Measurements from ENCODE around the gene MT1A.

The MT1A gene

DNA sequence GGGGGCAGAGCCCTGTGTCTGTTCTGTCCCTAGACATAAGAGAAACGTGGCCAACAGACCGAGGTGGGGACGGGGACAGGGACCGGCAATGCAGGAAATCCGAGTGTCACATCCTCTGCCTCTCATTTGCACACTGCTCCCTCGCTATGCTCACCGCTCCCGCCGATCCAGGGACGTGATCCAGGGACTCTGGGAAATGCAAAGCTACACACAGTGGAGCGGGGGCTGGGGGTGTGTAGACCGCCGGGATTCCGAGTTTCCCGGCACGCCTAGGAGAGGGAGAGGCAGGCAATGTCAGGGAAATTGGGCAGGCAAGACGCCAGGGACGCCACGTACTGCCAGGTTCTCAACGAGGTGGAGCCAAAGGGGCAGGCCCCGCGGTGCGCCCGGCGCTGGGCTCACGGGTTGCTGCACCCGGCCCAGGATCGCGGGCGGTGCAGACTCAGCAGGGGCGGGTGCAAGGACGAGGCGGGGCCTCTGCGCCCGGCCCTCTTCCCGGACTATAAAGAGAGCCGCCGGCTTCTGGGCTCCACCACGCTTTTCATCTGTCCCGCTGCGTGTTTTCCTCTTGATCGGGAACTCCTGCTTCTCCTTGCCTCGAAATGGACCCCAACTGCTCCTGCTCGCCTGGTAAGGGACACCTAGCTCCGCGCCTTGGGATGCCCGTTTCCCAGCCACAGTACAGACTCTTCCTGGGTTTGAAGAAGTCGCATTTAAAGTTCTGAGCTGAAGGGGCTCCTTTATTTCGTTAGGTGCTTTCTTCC lies 43.7 kb downstream of the MT1A start, which contains the start of gene MT1X:
TSS of gene MT1X (plus strand) at position 532 of the 764 bp plus-strand sequence. CDS start at position 603, 71 bp downstream.
- peak; percentile 65 for DNase-seq (ENCODE audit: low read depth)

DNA sequence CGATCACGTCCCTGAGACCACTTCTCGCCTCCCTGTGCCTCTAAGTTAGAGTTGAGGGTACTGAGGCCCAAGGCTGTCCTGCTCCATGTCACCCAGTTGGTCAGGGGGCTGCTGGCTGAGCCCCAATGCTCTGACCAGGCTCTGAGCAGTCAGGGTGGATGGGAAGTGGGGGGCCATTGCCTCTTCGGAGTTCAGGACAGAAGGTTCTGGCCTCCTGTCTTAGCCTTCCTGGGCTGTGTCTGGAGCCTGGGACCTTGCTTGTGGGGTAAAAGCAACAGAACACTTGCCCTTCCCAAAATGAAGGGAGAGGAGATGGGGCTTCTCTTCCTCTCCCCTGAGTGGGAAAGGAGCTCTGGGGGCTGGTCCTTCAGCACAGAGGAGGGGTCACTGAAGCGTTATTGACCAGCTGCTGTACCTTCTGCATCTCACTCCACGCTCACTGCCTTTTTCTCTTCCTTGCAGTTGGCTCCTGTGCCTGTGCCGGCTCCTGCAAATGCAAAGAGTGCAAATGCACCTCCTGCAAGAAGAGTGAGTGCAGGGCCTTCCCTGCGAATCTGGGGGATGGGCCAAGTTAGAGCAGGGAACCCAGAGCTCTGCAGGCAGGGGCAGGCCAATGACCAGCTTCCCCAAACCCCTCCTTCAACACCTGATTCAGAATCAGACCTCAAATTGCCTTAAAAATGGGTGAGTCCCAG lies 44.4 kb downstream of the MT1A start:
- DNase-seq (ENCODE audit: low read depth): no peak

DNA sequence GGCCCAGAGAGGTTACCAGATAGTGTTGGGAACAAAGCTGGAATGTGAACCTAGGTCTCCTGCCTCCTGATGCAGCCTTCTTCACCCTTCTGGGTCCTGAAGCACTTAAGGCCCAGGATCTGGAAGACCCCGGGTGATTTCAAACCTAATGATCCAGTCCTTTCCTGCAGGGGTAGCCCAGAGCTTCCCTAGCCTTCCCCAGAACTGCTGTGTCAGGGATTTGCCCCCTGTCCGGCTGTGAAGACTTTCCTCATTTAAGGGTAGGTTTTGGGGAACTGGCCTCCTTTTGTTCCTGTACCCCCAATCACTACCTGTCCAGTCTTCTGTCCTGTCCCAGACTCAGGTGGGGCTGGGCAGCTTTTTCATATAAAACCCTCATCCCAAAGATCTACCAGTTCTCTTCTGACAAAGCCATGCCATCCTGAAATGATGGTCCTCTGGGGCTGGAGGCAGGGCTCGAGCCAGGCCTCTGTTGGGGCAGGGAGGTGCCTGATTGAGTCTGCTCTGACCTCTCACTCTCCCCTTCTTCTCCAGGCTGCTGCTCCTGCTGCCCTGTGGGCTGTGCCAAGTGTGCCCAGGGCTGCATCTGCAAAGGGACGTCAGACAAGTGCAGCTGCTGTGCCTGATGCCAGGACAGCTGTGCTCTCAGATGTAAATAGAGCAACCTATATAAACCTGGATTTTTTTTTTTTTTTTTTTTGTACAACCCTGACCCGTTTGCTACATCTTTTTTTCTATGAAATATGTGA lies 45.1 kb downstream of the MT1A start:
- no peak for DNase-seq (ENCODE audit: low read depth)

DNA sequence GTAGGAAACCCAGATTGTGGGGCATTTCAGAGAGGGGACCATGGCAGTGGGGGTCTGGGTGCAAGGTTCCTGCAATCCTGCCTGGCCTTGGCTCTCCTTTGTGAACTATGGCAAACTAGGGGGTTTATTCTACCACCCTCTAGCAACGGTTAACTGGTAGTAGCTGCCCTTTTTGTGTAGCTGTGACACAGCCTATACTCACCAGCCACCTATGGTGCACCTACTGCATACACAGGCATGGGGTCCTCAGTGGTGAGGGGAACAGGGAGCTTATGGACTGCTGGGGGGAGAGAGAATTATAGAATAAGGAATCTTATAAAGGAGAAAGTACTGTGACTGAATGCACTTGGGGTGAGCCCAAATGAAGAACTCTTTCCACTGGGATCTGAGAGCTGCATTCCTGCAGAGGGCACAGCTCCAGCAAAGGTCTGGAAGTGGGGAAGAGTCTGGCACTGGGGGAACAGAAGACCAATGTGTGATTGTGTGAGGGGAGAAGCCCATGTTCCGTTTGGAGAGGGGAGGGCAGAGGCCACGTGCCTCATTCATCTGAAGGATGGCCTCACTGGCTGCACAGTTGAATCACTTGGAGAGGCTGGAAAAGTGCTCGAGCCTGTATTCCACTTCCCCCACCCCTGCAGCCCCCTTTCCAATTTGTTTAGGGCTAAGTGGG lies 45.9 kb downstream of the MT1A start:
- no peak for DNase-seq (ENCODE audit: low read depth)

DNA sequence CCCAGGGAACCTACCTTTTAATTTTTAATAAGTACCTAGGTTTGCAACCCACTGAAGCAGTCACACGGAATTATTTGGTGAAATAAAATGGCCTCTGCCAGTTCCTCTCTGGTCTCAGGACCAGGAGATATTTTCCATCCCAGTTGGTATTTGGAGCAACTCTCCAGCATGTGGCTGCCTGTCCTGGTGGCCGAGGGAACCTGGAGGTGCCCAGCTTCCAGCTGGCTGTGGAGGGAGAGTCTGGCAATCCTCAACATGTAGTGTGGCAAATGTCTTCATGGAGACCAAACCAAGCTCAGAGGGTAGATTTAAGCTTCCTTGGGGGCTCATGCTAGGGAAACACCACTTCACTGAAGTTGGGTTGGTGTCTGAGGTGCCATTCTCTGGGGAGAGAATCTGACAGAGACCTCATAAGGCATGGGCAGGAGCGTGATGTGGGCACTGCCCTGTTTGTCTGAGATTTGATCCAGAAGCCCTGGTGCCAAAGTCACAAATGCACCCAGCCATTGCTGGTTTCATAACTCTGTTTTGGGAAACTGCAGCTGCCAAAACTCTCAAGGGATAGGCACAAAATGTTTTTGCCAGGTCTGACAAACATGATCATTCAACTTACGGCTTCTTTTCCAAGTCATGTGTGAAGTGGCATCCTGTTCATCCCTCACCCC lies 46.6 kb downstream of the MT1A start:
- DNase-seq (ENCODE audit: low read depth): no peak

DNA sequence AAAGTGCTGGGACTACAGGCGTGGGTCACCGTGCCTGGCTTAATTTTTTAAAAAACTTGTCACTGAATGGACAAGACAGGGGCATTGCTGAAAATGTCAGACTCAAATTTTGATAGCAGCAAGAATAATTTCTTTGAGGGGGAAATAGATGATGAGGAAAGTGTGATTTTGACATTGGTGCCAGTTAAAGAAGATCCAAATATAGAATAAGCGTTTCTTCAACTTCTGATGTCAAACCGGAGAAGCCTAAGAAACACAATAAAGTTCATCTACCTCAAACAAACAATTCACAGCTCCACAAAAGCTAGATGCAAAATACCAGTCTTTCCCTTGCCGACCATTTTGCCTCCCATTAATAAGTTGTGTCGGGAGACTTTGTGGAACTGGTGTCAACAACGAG lies 48.3 kb downstream of the MT1A start:
- no peak for DNase-seq (ENCODE audit: low read depth)

DNA sequence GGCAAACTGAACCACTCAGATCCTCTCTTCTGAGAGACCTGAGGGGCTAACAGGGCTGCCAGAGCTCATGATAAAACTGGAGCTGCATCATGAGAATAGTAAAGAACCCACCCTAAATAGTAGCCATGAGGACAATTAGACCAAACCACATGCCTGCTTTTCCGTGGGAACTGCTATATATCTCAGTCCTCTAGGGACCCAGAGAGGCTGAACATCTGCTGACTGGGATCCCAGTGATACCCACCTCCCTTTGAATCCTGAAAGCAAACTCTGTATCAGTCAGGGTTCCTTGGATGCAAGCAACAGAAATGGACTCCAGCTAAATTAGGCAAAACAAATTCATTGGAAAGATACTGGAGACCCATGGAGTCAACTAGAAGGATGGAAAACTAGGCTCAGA lies 50.3 kb downstream of the MT1A start:
- no peak for DNase-seq (ENCODE audit: low read depth)

DNA sequence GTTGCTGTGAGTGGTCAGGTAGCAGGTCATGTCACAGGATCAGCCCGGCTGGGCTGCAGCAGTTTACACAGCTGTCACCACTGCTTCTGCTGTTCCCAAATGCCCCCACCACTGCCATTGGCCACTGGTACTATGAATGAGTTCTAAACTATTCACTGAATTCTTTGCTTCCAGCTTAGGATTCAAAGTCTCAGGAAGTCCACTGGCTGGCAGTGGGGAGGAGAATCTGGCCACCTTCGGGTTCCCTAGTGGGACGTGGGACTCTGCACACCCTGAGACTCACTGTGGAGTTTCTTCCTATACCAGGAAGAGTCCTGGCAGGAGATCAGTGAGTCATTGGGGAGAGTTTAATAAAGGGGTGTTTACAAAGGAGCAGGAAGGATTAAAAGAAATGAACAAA lies 50.7 kb downstream of the MT1A start:
- no peak for DNase-seq (ENCODE audit: low read depth)

Measured in stimulated activated CD8-positive, alpha-beta memory T cell treated with anti-CD3 and anti-CD28 coated beads, Interleukin-15, amount 100 ng/mL, for 1 hour (primary cell).